Colon (tissue), 2 donors: Measurements from ENCODE around the gene GRIK5.

ENCODE experiments used
- FAIRE-seq: peaks from 2 replicates; lab custom pipeline; 2012; peaks lifted over from hg19 to GRCh38; lab: Jason Lieb, UNC
- donor health status: control.
- donor health status: control.

The GRIK5 gene

GRCh38 chr19:42093926-42094325 is 23.9 kb upstream of the GRIK5 start:
- FAIRE-seq, result no peak

- no peak for FAIRE-seq
Measured at GRCh38 chr19:42093505-42093904, 23.5 kb upstream of the GRIK5 start.

- no peak for FAIRE-seq
Measured at GRCh38 chr19:42092350-42092749, 22.3 kb upstream of the GRIK5 start.

GRCh38 chr19:42091742-42092141 is 21.7 kb upstream of the GRIK5 start:
- no peak for FAIRE-seq

GRCh38 chr19:42091300-42091699 is 21.3 kb upstream of the GRIK5 start:
- no peak for FAIRE-seq

- no peak for FAIRE-seq
Measured at GRCh38 chr19:42090672-42091071, 20.7 kb upstream of the GRIK5 start.

GRCh38 chr19:42089772-42090171 is 19.8 kb upstream of the GRIK5 start:
- no peak for FAIRE-seq

- no peak for FAIRE-seq
Measured at GRCh38 chr19:42089191-42089750, 19.3 kb upstream of the GRIK5 start.

GRCh38 chr19:42088471-42089190 is 18.6 kb upstream of the GRIK5 start:
- no peak for FAIRE-seq

GRCh38 chr19:42086770-42087550 is 17.0 kb upstream of the GRIK5 start:
- no peak for FAIRE-seq

- no peak for FAIRE-seq
Measured at GRCh38 chr19:42086188-42086736, 16.3 kb upstream of the GRIK5 start.

- no peak for FAIRE-seq
Measured at GRCh38 chr19:42083537-42083936, 13.5 kb upstream of the GRIK5 start.

- no peak for FAIRE-seq
Measured at GRCh38 chr19:42081584-42082203, 11.7 kb upstream of the GRIK5 start.

- FAIRE-seq, result no peak
Measured at GRCh38 chr19:42080764-42081375, 10.9 kb upstream of the GRIK5 start.

GRCh38 chr19:42079886-42080763 is 10.1 kb upstream of the GRIK5 start:
- no peak for FAIRE-seq

- no peak for FAIRE-seq
Measured at GRCh38 chr19:42079276-42079669, 9.3 kb upstream of the GRIK5 start.

- no peak for FAIRE-seq
Measured at GRCh38 chr19:42078538-42079275, 8.7 kb upstream of the GRIK5 start.

GRCh38 chr19:42078058-42078457 is 8.1 kb upstream of the GRIK5 start:
- FAIRE-seq, result no peak

- no peak for FAIRE-seq
Measured at GRCh38 chr19:42076380-42076944, 6.5 kb upstream of the GRIK5 start.
